GM23338 (cell line): Measurements from ENCODE around the gene RNF145. TPM values are rescaled to one million over a fixed set of nuclear protein-coding genes. Genes with fewer than 3 reads are reported as not detected.

Experiments used
- ATAC-seq: fragments of 200-7000 bp; cut with Tn5 transposase; 3 replicates; pipeline ENCODE4 v1.9.1; 2020
- DNase-seq: peaks from one replicate; pipeline ENCODE4 v3.0.0-alpha.2; 2015; ENCODE audit warnings: low spot score
- H2AFZ ChIP-seq: fragments of 200-600 bp; sonication (generic); 2 replicates; pipeline ENCODE4 v1.8.0; 2016; ENCODE audit warnings: antibody characterized with exemption, mild to moderate bottlenecking, moderate library complexity
- H3F3A ChIP-seq: fragments of 200-600 bp; sonication (generic); replicated peaks from 2 replicates; pipeline ENCODE4 v1.8.0; 2017; ENCODE audit warnings: antibody characterized with exemption, mixed run types, low read depth
- H3K27ac ChIP-seq: fragments of 200-600 bp; sonication (generic); 2 replicates; pipeline ENCODE4 v1.6.1; 2016; ENCODE audit warnings: low read depth
- H3K27me3 ChIP-seq: fragments of 200-600 bp; sonication (generic); 2 replicates; pipeline ENCODE4 v1.8.0; 2016; ENCODE audit warnings: mild to moderate bottlenecking, mixed run types, moderate library complexity; ENCODE audit not compliant: insufficient read depth
- H3K36me3 ChIP-seq: fragments of 200-600 bp; sonication (generic); 2 replicates; pipeline ENCODE4 v1.8.0; 2016; ENCODE audit warnings: mild to moderate bottlenecking; ENCODE audit not compliant: insufficient read depth
- H3K4me1 ChIP-seq: fragments of 200-600 bp; sonication (generic); 2 replicates; pipeline ENCODE4 v1.8.0; 2016; ENCODE audit warnings: mild to moderate bottlenecking, moderate library complexity; ENCODE audit not compliant: insufficient read depth
- H3K4me2 ChIP-seq: fragments of 200-600 bp; sonication (generic); 2 replicates; pipeline ENCODE4 v1.7.1; 2017; ENCODE audit warnings: mixed run types
- H3K4me3 ChIP-seq: fragments of 200-600 bp; sonication (generic); 2 replicates; pipeline ENCODE4 v1.6.1; 2016; ENCODE audit warnings: mixed run types
- H3K79me2 ChIP-seq: fragments of 200-600 bp; sonication (generic); replicated peaks from 2 replicates; pipeline ENCODE4 v1.8.0; 2017; ENCODE audit warnings: mild to moderate bottlenecking; ENCODE audit not compliant: insufficient read depth
- H3K9me2 ChIP-seq: fragments of 200-600 bp; sonication (generic); 2 replicates; pipeline ENCODE4 v1.8.0; 2017; ENCODE audit not compliant: insufficient read depth
- H4K20me1 ChIP-seq: fragments of 200-600 bp; sonication (generic); replicated peaks from 2 replicates; pipeline ENCODE4 v1.8.0; 2017; ENCODE audit warnings: mild to moderate bottlenecking; ENCODE audit not compliant: insufficient read depth
- H3K27ac Mint-ChIP-seq: 2 replicates; pipeline ENCODE4 v1.8.0; 2020; ENCODE audit warnings: inconsistent platforms, mild to moderate bottlenecking, moderate library complexity, mixed read lengths
- H3K27me3 Mint-ChIP-seq: 3 replicates; pipeline ENCODE4 v1.8.0; 2022; ENCODE audit warnings: low read depth, mild to moderate bottlenecking, moderate library complexity, mixed read lengths, inconsistent platforms; ENCODE audit not compliant: insufficient read depth, poor library complexity
- H3K36me3 Mint-ChIP-seq: 3 replicates; pipeline ENCODE4 v1.8.0; 2021; ENCODE audit warnings: low read depth, mild to moderate bottlenecking, inconsistent platforms, moderate library complexity, mixed read lengths
- H3K4me1 Mint-ChIP-seq: 3 replicates; pipeline ENCODE4 v1.8.0; 2020; ENCODE audit warnings: mild to moderate bottlenecking, inconsistent platforms, mixed read lengths
- H3K4me3 Mint-ChIP-seq: 3 replicates; pipeline ENCODE4 v1.8.0; 2021; ENCODE audit warnings: moderate library complexity, mild to moderate bottlenecking, inconsistent platforms, mixed read lengths
- H3K9me3 Mint-ChIP-seq: 3 replicates; pipeline ENCODE4 v1.8.0; 2020; ENCODE audit warnings: moderate library complexity, mild to moderate bottlenecking, inconsistent platforms, mixed read lengths
- CREB1 ChIP-seq: fragments of 250-450 bp; sonication (Bioruptor Pico); IDR thresholded peaks from 2 replicates; pipeline ENCODE4 v1.5.0; 2020; ENCODE audit warnings: low read depth, mild to moderate bottlenecking, moderate library complexity
- EZH2 ChIP-seq: fragments of 200-600 bp; sonication (generic); IDR thresholded peaks from one replicate; pipeline ENCODE4 v1.8.0; 2017; ENCODE audit warnings: antibody characterized with exemption, mild to moderate bottlenecking, low read depth; ENCODE audit not compliant: unreplicated experiment
- EZH2phosphoT487 ChIP-seq: fragments of 200-600 bp; sonication (generic); IDR thresholded peaks from one replicate; pipeline ENCODE4 v1.8.1; 2018; ENCODE audit warnings: antibody characterized with exemption; ENCODE audit not compliant: unreplicated experiment
- POLR2AphosphoS5 ChIP-seq: IDR thresholded peaks from 2 replicates; pipeline ENCODE4 v1.6.1; 2016; ENCODE audit warnings: antibody characterized with exemption, low read depth
- ZNF331 ChIP-seq: fragments of 250-450 bp; sonication (Bioruptor Pico); IDR thresholded peaks from 2 replicates; pipeline ENCODE4 v1.5.0; 2020; ENCODE audit warnings: low read depth, mild to moderate bottlenecking, moderate library complexity
- polyA plus RNA-seq: library from polyadenylated mRNA; unstranded; fragments of >200 nt; fragmentation: Nextera tagmentation; extraction: Ambion mirVana; gene quantifications from 2 replicates; pipeline ENCODE4 v1.2.1, GENCODE V29; 2016
- total RNA-seq: library from RNA; depleted of rRNA; stranded (reverse); fragments of >200 nt; shearing (Covaris generic); gene quantifications from 2 replicates; pipeline ENCODE4 v1.2.3, GENCODE V29; 2014
- TF ChIP-seq, protein P1 (sequence below): IDR thresholded peaks from one replicate; pipeline ENCODE4 v1.6.1; 2018; ENCODE audit warnings: antibody characterized with exemption; ENCODE audit not compliant: unreplicated experiment
- TF ChIP-seq, protein P2 (sequence below): IDR thresholded peaks from 2 replicates; pipeline ENCODE4 v1.6.1; 2016; ENCODE audit warnings: antibody characterized with exemption
- TF ChIP-seq, protein P3 (sequence below): fragments of 250-450 bp; sonication (Bioruptor Pico); IDR thresholded peaks from 2 replicates; pipeline ENCODE4 v1.5.0; 2020; ENCODE audit warnings: mild to moderate bottlenecking, moderate library complexity

The RNF145 gene
- total and polyA plus RNA-seq, 2 experiments from 2014 or later: 15.6 to 43.5 TPM

DNA sequence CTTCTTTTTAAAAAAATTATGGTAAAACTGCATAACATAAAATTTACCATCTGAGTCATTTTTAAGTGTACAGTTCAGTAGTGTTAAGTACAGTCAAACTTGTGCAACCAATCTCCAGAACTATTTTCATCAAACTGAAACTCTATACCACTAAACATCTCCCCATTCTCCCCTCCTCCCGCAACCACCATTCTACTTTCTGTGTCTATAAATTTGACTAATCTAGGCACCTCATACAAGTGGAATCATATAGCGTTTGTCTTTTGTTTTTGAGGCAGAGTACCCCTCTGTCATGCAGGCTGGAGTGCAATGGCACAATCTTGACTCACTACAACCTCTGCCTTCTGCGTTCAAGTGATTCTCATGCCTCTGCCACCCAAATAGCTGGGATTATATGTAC lies 85.7 kb downstream of the RNF145 start (continued):
- TF ChIP-seq, protein P1, sequence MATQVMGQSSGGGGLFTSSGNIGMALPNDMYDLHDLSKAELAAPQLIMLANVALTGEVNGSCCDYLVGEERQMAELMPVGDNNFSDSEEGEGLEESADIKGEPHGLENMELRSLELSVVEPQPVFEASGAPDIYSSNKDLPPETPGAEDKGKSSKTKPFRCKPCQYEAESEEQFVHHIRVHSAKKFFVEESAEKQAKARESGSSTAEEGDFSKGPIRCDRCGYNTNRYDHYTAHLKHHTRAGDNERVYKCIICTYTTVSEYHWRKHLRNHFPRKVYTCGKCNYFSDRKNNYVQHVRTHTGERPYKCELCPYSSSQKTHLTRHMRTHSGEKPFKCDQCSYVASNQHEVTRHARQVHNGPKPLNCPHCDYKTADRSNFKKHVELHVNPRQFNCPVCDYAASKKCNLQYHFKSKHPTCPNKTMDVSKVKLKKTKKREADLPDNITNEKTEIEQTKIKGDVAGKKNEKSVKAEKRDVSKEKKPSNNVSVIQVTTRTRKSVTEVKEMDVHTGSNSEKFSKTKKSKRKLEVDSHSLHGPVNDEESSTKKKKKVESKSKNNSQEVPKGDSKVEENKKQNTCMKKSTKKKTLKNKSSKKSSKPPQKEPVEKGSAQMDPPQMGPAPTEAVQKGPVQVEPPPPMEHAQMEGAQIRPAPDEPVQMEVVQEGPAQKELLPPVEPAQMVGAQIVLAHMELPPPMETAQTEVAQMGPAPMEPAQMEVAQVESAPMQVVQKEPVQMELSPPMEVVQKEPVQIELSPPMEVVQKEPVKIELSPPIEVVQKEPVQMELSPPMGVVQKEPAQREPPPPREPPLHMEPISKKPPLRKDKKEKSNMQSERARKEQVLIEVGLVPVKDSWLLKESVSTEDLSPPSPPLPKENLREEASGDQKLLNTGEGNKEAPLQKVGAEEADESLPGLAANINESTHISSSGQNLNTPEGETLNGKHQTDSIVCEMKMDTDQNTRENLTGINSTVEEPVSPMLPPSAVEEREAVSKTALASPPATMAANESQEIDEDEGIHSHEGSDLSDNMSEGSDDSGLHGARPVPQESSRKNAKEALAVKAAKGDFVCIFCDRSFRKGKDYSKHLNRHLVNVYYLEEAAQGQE: no peak
- no peak for TF ChIP-seq POLR2AphosphoS5
- TF ChIP-seq, protein P2, sequence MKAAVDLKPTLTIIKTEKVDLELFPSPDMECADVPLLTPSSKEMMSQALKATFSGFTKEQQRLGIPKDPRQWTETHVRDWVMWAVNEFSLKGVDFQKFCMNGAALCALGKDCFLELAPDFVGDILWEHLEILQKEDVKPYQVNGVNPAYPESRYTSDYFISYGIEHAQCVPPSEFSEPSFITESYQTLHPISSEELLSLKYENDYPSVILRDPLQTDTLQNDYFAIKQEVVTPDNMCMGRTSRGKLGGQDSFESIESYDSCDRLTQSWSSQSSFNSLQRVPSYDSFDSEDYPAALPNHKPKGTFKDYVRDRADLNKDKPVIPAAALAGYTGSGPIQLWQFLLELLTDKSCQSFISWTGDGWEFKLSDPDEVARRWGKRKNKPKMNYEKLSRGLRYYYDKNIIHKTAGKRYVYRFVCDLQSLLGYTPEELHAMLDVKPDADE: no peak

DNA sequence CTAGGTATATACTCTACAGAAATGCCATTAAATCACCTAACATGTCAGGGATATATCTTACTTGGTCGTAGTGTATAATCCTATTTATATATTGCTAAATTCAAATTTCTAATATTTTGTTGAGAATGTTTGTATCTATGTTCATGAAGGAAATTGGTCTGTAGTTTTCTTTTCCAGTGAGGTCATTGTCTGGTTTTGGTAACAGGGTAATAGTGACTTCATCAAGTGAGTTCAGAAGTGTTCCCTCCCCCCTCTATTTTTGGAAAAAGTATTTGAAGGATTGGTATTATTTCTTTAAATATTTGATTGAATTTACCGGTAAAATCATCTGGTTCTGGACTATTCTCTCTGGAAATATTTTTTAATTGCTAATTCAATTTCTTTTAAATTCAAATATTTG lies 86.2 kb downstream of the RNF145 start:
- no peaks in the 10 kb centered on the region for H3K27me3 ChIP-seq
- Mint-ChIP-seq H3K36me3 (peaks cover 3% of the 10 kb centered on the region; the same call in 1 of the 3 replicates), H3K4me1 (no peaks in the 10 kb centered on the region; the same call in 2 of the 3 replicates), H3K9me3 (peaks cover 21% of the 10 kb centered on the region), H3K4me3 (no peak overlapping the region), H3K27me3 (peaks cover 1% of the 10 kb centered on the region), H3K27ac (no peak overlapping the region)
- DNase-seq (no peak), ATAC-seq (no peak)
- no peaks in the 10 kb centered on the region for H3K36me3 ChIP-seq
- H4K20me1 ChIP-seq: no peaks in the 10 kb centered on the region
- H3K4me2 ChIP-seq: no peak overlapping the region
- no peak overlapping the region for H3K27ac ChIP-seq
- no peak overlapping the region for H2AFZ ChIP-seq
- no peaks in the 10 kb centered on the region for H3F3A ChIP-seq
- H3K4me3 ChIP-seq: no peak overlapping the region
- no peaks in the 10 kb centered on the region for H3K4me1 ChIP-seq
- H3K9me2 ChIP-seq: no peaks in the 10 kb centered on the region
- H3K79me2 ChIP-seq: no peaks in the 10 kb centered on the region
- TF ChIP-seq POLR2AphosphoS5 (no peak), ZNF331 (no peak), EZH2 (no peak), CREB1 (CRISPR knock-in tag) (no peak), EZH2phosphoT487 (no peak)
- TF ChIP-seq, protein P3, sequence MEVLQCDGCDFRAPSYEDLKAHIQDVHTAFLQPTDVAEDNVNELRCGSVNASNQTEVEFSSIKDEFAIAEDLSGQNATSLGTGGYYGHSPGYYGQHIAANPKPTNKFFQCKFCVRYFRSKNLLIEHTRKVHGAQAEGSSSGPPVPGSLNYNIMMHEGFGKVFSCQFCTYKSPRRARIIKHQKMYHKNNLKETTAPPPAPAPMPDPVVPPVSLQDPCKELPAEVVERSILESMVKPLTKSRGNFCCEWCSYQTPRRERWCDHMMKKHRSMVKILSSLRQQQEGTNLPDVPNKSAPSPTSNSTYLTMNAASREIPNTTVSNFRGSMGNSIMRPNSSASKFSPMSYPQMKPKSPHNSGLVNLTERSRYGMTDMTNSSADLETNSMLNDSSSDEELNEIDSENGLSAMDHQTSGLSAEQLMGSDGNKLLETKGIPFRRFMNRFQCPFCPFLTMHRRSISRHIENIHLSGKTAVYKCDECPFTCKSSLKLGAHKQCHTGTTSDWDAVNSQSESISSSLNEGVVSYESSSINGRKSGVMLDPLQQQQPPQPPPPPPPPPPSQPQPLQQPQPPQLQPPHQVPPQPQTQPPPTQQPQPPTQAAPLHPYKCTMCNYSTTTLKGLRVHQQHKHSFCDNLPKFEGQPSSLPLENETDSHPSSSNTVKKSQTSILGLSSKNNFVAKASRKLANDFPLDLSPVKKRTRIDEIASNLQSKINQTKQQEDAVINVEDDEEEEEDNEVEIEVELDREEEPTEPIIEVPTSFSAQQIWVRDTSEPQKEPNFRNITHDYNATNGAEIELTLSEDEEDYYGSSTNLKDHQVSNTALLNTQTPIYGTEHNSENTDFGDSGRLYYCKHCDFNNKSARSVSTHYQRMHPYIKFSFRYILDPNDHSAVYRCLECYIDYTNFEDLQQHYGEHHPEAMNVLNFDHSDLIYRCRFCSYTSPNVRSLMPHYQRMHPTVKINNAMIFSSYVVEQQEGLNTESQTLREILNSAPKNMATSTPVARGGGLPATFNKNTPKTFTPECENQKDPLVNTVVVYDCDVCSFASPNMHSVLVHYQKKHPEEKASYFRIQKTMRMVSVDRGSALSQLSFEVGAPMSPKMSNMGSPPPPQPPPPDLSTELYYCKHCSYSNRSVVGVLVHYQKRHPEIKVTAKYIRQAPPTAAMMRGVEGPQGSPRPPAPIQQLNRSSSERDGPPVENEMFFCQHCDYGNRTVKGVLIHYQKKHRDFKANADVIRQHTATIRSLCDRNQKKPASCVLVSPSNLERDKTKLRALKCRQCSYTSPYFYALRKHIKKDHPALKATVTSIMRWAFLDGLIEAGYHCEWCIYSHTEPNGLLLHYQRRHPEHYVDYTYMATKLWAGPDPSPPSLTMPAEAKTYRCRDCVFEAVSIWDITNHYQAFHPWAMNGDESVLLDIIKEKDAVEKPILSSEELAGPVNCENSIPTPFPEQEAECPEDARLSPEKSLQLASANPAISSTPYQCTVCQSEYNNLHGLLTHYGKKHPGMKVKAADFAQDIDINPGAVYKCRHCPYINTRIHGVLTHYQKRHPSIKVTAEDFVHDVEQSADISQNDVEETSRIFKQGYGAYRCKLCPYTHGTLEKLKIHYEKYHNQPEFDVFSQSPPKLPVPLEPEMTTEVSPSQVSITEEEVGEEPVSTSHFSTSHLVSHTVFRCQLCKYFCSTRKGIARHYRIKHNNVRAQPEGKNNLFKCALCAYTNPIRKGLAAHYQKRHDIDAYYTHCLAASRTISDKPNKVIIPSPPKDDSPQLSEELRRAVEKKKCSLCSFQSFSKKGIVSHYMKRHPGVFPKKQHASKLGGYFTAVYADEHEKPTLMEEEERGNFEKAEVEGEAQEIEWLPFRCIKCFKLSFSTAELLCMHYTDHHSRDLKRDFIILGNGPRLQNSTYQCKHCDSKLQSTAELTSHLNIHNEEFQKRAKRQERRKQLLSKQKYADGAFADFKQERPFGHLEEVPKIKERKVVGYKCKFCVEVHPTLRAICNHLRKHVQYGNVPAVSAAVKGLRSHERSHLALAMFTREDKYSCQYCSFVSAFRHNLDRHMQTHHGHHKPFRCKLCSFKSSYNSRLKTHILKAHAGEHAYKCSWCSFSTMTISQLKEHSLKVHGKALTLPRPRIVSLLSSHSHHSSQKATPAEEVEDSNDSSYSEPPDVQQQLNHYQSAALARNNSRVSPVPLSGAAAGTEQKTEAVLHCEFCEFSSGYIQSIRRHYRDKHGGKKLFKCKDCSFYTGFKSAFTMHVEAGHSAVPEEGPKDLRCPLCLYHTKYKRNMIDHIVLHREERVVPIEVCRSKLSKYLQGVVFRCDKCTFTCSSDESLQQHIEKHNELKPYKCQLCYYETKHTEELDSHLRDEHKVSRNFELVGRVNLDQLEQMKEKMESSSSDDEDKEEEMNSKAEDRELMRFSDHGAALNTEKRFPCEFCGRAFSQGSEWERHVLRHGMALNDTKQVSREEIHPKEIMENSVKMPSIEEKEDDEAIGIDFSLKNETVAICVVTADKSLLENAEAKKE: no peak
- TF ChIP-seq, protein P1: no peak
